Osteoblast (primary cell): ENCODE data around the gene LPGAT1. TPM values are rescaled to one million over a fixed set of nuclear protein-coding genes. Genes with fewer than 3 reads are reported as not detected.
A peak's percentile ranks its signal among the peaks of the same experiment; 100 is the strongest.

Source experiments
- DNase-seq: peaks from one replicate; pipeline ENCODE4 v3.0.0; 2011; ENCODE audit warnings: low spot score, mixed read lengths; ENCODE audit not compliant: insufficient read length; ENCODE audit errors: missing footprints
- H2AFZ ChIP-seq: 2 replicates; pipeline ENCODE4 v1.6.0; 2011; ENCODE audit warnings: mild to moderate bottlenecking, low read length
- H3K27ac ChIP-seq: 2 replicates; pipeline ENCODE4 v1.5.1; 2011; ENCODE audit warnings: mild to moderate bottlenecking, low read depth, low read length, moderate library complexity
- H3K27me3 ChIP-seq: 2 replicates; pipeline ENCODE4 v1.6.0; 2012; ENCODE audit warnings: mild to moderate bottlenecking, control low read depth, inconsistent platforms, low read length, moderate library complexity; ENCODE audit not compliant: insufficient read depth
- H3K36me3 ChIP-seq: 2 replicates; pipeline ENCODE4 v1.5.1; 2011; ENCODE audit warnings: mild to moderate bottlenecking, low read length, control low read depth, moderate library complexity; ENCODE audit not compliant: insufficient read depth
- H3K4me1 ChIP-seq: 2 replicates; pipeline ENCODE4 v1.5.1; 2011; ENCODE audit warnings: mild to moderate bottlenecking, low read length, control low read depth, moderate library complexity; ENCODE audit not compliant: insufficient read depth
- H3K4me2 ChIP-seq: 2 replicates; pipeline ENCODE4 v1.6.0; 2011; ENCODE audit warnings: mild to moderate bottlenecking, low read length; ENCODE audit not compliant: insufficient read depth
- H3K4me3 ChIP-seq: fragments of 200-600 bp; sonication (generic); 3 replicates; pipeline ENCODE4 v1.5.1; 2012; ENCODE audit warnings: mild to moderate bottlenecking, low read length, inconsistent platforms; ENCODE audit not compliant: insufficient read depth
- H3K79me2 ChIP-seq: 2 replicates; pipeline ENCODE4 v1.6.0; 2012; ENCODE audit warnings: mild to moderate bottlenecking, low read length, control low read depth, inconsistent platforms; ENCODE audit not compliant: insufficient read depth
- H3K9me3 ChIP-seq: 2 replicates; pipeline ENCODE4 v1.5.1; 2011; ENCODE audit warnings: low read depth, low read length, control low read depth
- H4K20me1 ChIP-seq: 2 replicates; pipeline ENCODE4 v1.6.0; 2012; ENCODE audit warnings: mild to moderate bottlenecking, low read length, control low read depth; ENCODE audit not compliant: insufficient read depth
- CTCF ChIP-seq: IDR thresholded peaks from 2 replicates; pipeline ENCODE4 v1.5.1; 2011; ENCODE audit warnings: mild to moderate bottlenecking, low read depth, low read length, moderate library complexity; ENCODE audit errors: extremely low read depth
- total RNA-seq: library from RNA; depleted of rRNA; stranded (reverse); fragments of >200 nt; gene quantifications from 2 replicates; pipeline ENCODE4 v1.2.3, GENCODE V29; 2012

The LPGAT1 gene
- total RNA-seq, 1 donor: 43.4 TPM

- no peak for DNase-seq
- no peak for TF ChIP-seq CTCF
- Histone ChIP-seq H3K36me3 (no peaks in the 10 kb centered on the region), H3K27ac (no peak overlapping the region), H3K4me1 (no peaks in the 10 kb centered on the region), H3K27me3 (no peaks in the 10 kb centered on the region), H3K4me2 (no peak overlapping the region), H3K4me3 (no peak overlapping the region), H3K79me2 (no peaks in the 10 kb centered on the region), H2AFZ (no peak overlapping the region), H3K9me3 (no peaks in the 10 kb centered on the region), H4K20me1 (no peaks in the 10 kb centered on the region)
These were observed 116.4 kb downstream of the LPGAT1 start for GRCh38 chr1:211714154-211714553.

DNA sequence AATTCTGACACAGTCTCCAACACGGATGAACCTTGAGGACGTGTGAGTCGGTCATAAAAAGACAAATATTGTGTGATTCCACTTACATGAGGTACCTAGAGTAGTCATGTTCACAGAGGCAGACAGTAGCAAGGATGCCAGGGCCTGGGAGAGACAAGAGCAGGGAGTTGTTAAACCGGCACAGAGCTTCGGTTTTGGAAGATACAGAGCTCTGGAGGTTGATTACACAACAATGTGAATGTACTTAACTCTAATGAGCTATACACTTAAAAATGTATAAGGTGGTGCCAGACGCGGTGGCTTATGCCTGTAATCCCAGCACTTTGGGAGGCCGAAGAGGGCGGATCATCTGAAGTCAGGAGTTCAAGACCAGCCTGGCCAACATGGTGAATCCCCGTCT is 117.3 kb downstream of the LPGAT1 start:
- no peaks in the 10 kb centered on the region for H3K79me2 ChIP-seq
- no peaks in the 10 kb centered on the region for H3K27me3 ChIP-seq
- H3K4me3 ChIP-seq: no peak overlapping the region
- H3K9me3 ChIP-seq: no peaks in the 10 kb centered on the region
- H3K4me2 ChIP-seq: no peak overlapping the region
- no peaks in the 10 kb centered on the region for H3K36me3 ChIP-seq
- no peak overlapping the region for H2AFZ ChIP-seq
- no peaks in the 10 kb centered on the region for H3K4me1 ChIP-seq
- no peak for DNase-seq
- TF ChIP-seq CTCF: no peak
- H4K20me1 ChIP-seq: no peaks in the 10 kb centered on the region
- no peak overlapping the region for H3K27ac ChIP-seq

GRCh38 chr1:211711315-211711705 is 119.3 kb downstream of the LPGAT1 start:
- no peaks in the 10 kb centered on the region for H3K9me3 ChIP-seq
- no peaks in the 10 kb centered on the region for H3K36me3 ChIP-seq
- H4K20me1 ChIP-seq: no peaks in the 10 kb centered on the region
- no peak overlapping the region for H3K27ac ChIP-seq
- no peaks in the 10 kb centered on the region for H3K79me2 ChIP-seq
- no peak overlapping the region for H3K4me3 ChIP-seq
- H3K27me3 ChIP-seq: no peaks in the 10 kb centered on the region
- peak overlapping the region; percentile 43 for H2AFZ ChIP-seq
- no peaks in the 10 kb centered on the region for H3K4me1 ChIP-seq
- TF ChIP-seq CTCF: no peak
- H3K4me2 ChIP-seq: no peak overlapping the region
- no peak for DNase-seq

- Histone ChIP-seq H3K27me3 (no peaks in the 10 kb centered on the region), H3K36me3 (no peaks in the 10 kb centered on the region)
These were observed 119.8 kb downstream of the LPGAT1 start for GRCh38 chr1:211710566-211711314.

More at GRCh38 chr1:211710566-211711314, 119.8 kb downstream of the LPGAT1 start:
- Histone ChIP-seq H3K27ac (no peak overlapping the region), H3K4me1 (no peaks in the 10 kb centered on the region), H3K79me2 (no peaks in the 10 kb centered on the region), H4K20me1 (no peaks in the 10 kb centered on the region), H2AFZ (peak overlapping the region; percentile 43), H3K4me3 (no peak overlapping the region), H3K9me3 (no peaks in the 10 kb centered on the region), H3K4me2 (no peak overlapping the region)
- TF ChIP-seq CTCF: no peak
- no peak for DNase-seq
